ENCODE results near the gene ENPP5. TPM values are rescaled to one million over a fixed set of nuclear protein-coding genes. Genes with fewer than 3 reads are reported as not detected.

The ENPP5 gene
- total and polyA plus RNA-seq, 2 donors (not counting 1 experiment from before 2014, with no cell fraction given), result 0.13 to 1.0 TPM

DNA sequence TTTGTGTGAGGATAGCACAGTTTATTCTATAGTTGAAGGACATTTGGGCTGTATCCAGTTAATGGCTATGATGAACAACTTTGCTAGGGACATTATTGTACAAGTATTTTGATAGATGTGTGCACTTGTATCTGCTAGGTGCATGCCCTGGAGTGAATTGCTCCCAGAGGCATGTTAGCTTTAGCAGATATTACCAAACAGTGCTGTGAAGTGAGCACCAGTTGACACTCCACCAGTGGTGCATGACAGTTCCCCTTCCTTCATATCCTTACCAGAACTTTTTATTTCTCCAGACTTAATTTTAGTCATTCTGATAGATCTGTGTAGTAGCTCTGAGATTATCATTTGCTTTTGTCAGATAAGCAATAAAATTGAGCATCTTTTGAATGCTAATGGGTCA is 48.9 kb upstream of the ENPP5 start:
- no peak for TF ChIP-seq EZH2 (IDR thresholded peaks at IDR 0.05; ENCODE audit: borderline replicate concordance, insufficient read depth, low read depth, low read length, poor library complexity, severe bottlenecking)
- TF ChIP-seq, protein P1, sequence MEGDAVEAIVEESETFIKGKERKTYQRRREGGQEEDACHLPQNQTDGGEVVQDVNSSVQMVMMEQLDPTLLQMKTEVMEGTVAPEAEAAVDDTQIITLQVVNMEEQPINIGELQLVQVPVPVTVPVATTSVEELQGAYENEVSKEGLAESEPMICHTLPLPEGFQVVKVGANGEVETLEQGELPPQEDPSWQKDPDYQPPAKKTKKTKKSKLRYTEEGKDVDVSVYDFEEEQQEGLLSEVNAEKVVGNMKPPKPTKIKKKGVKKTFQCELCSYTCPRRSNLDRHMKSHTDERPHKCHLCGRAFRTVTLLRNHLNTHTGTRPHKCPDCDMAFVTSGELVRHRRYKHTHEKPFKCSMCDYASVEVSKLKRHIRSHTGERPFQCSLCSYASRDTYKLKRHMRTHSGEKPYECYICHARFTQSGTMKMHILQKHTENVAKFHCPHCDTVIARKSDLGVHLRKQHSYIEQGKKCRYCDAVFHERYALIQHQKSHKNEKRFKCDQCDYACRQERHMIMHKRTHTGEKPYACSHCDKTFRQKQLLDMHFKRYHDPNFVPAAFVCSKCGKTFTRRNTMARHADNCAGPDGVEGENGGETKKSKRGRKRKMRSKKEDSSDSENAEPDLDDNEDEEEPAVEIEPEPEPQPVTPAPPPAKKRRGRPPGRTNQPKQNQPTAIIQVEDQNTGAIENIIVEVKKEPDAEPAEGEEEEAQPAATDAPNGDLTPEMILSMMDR (IDR thresholded peaks at IDR 0.05), result no peak
- intact Hi-C loops (cut with micrococcal nuclease), result loop anchor here (1.0 to 5.0 kb wide), 8 partner anchors 89 to 842 kb away; partner anchors contain the start of genes CYP39A1, RCAN2, SLC25A27 and SUPT3H
- no peak overlapping the region for H3K4me2 ChIP-seq (replicated peaks; ENCODE audit: low read depth, low read length, poor library complexity, severe bottlenecking)
- Mint-ChIP-seq H3K27me3 (no peaks in the 10 kb centered on the region), H3K4me1 (peaks cover 46% of the 10 kb centered on the region), H3K4me3 (peak overlapping the region; percentile 33), H3K9me3 (ENCODE audit: insufficient read depth) (no peaks in the 10 kb centered on the region), H3K27ac (peak overlapping the region; percentile 33)
- no peak for ATAC-seq (ENCODE audit: low read depth)
- H4K20me1 ChIP-seq (ENCODE audit: control insufficient read depth, insufficient read depth, low read length, poor library complexity, severe bottlenecking), result no peaks in the 10 kb centered on the region
- peaks cover 23 to 33% of the 10 kb centered on the region in 2 donors for H3K4me1 ChIP-seq (ENCODE audit: control insufficient read depth in 2 of 2, insufficient read depth in 2 of 2, low read length in 2 of 2)
- no peak overlapping the region for H3K27ac ChIP-seq (ENCODE audit: low read length in 2 of 2)
- H3K27me3 ChIP-seq (replicated peaks in 1 of 4; ENCODE audit: control extremely low read depth in 1 of 4, control insufficient read depth in 3 of 4, insufficient read depth in 4 of 4, low read length in 3 of 4), result no peaks in the 10 kb centered on the region
- H3K79me2 ChIP-seq (ENCODE audit: control insufficient read depth, insufficient read depth, low read length), result no peaks in the 10 kb centered on the region
- POLR2A ChIA-PET, result no interaction called here
- DNase-seq, result no peak
- no peaks in the 10 kb centered on the region for H3K36me3 ChIP-seq (replicated peaks in 1 of 2; ENCODE audit: control extremely low read depth in 1 of 2, control insufficient read depth in 1 of 2, extremely low read depth in 1 of 2, insufficient read depth in 2 of 2, low read length in 1 of 2)
- no peak overlapping the region for H3K9ac ChIP-seq (ENCODE audit: low read length)
- no peaks in the 10 kb centered on the region for H3K9me3 ChIP-seq (ENCODE audit: control extremely low read depth in 1 of 3, control insufficient read depth in 2 of 3, insufficient read depth in 1 of 3, low read length in 2 of 3)
- CTCF ChIA-PET, result interaction anchor here (1.7 to 9.9 kb wide), 6 partner anchors 11 to 199 kb away, joined by 6 to 216 read pairs (median 36); no protein-coding TSS in a partner anchor
- no peak overlapping the region for H3K4me3 ChIP-seq (ENCODE audit: control extremely low read depth in 1 of 5, extremely low read depth in 1 of 5, insufficient read depth in 1 of 5, low read depth in 2 of 5, low read length in 4 of 5)
- H2AFZ ChIP-seq (ENCODE audit: insufficient read depth, low read depth, low read length, poor library complexity, severe bottlenecking), result no peak overlapping the region

DNA sequence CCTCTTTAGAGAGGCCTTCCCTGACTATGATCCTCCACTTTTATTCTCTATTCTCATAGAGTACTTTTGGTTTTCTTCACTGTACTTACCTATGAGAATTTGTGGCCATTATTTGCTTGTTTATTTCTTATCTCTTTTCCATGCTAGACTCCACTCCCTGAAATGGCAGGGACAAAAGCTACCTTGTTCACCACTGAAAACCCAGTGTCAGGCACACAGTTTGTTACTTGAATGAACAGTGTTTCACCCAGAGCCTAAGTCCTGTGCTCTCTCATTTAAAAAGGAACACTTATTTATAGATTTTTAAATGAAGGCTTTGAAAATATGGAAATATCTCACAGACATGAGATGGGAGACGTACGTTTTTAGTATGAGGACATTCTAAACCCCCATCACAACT is 47.7 kb upstream of the ENPP5 start:
- Histone ChIP-seq H3K36me3 (replicated peaks in 1 of 2; ENCODE audit: control extremely low read depth in 1 of 2, control insufficient read depth in 1 of 2, extremely low read depth in 1 of 2, insufficient read depth in 2 of 2, low read length in 1 of 2) (no peaks in the 10 kb centered on the region), H3K27me3 (replicated peaks in 1 of 4; ENCODE audit: control extremely low read depth in 1 of 4, control insufficient read depth in 3 of 4, insufficient read depth in 4 of 4, low read length in 3 of 4) (no peaks in the 10 kb centered on the region), H3K4me1 (ENCODE audit: control insufficient read depth in 2 of 2, insufficient read depth in 2 of 2, low read length in 2 of 2) (peaks cover 23 to 33% of the 10 kb centered on the region in 2 donors), H2AFZ (ENCODE audit: insufficient read depth, low read depth, low read length, poor library complexity, severe bottlenecking) (no peak overlapping the region), H4K20me1 (ENCODE audit: control insufficient read depth, insufficient read depth, low read length, poor library complexity, severe bottlenecking) (no peaks in the 10 kb centered on the region), H3K27ac (ENCODE audit: low read length in 2 of 2) (no peak overlapping the region), H3K79me2 (ENCODE audit: control insufficient read depth, insufficient read depth, low read length) (no peaks in the 10 kb centered on the region), H3K4me2 (replicated peaks; ENCODE audit: low read depth, low read length, poor library complexity, severe bottlenecking) (no peak overlapping the region), H3K9me3 (ENCODE audit: control extremely low read depth in 1 of 3, control insufficient read depth in 2 of 3, insufficient read depth in 1 of 3, low read length in 2 of 3) (no peaks in the 10 kb centered on the region), H3K9ac (ENCODE audit: low read length) (no peak overlapping the region), H3K4me3 (ENCODE audit: control extremely low read depth in 1 of 5, extremely low read depth in 1 of 5, insufficient read depth in 1 of 5, low read depth in 2 of 5, low read length in 4 of 5) (no peak overlapping the region)
- TF ChIP-seq EZH2 (IDR thresholded peaks at IDR 0.05; ENCODE audit: borderline replicate concordance, insufficient read depth, low read depth, low read length, poor library complexity, severe bottlenecking), result no peak
- TF ChIP-seq, protein P1 (IDR thresholded peaks at IDR 0.05), result no peak
- no peaks in the 10 kb centered on the region for H3K9me3 Mint-ChIP-seq (ENCODE audit: insufficient read depth)
- intact Hi-C loops (cut with micrococcal nuclease), result no loop called here
- DNase-seq (no peak), ATAC-seq (ENCODE audit: low read depth) (no peak)
- CTCF ChIA-PET, result interaction anchor here (3.0 to 9.9 kb wide), 4 partner anchors 127 to 194 kb away, joined by 21 to 216 read pairs (median 71); no protein-coding TSS in a partner anchor
- peaks cover 46% of the 10 kb centered on the region for H3K4me1 Mint-ChIP-seq
- no peak overlapping the region for H3K27ac Mint-ChIP-seq
- POLR2A ChIA-PET, result no interaction called here
- no CpG with 5 or more reads among the region's 2 CpGs for WGBS (ENCODE audit: insufficient coverage)
- no peaks in the 10 kb centered on the region for H3K27me3 Mint-ChIP-seq
- H3K4me3 Mint-ChIP-seq, result no peak overlapping the region

Measured in B cell (primary cell).